ENCODE measurements around the gene CYP26A1.

GRCh38 chr10:93083743-93084539 lies 10.2 kb downstream of the CYP26A1 start:
- no peak for TF ChIP-seq EZH2 (IDR thresholded peaks at IDR 0.05; ENCODE audit: low read depth)
- no peak for TF ChIP-seq CTCF (conservative IDR thresholded peaks at IDR 0.05)
